K562 (cell line): ENCODE measurements around the gene PAX2. TPM values are rescaled to one million over a fixed set of nuclear protein-coding genes. Genes with fewer than 3 reads are reported as not detected.

Source experiments
- ATAC-seq: fragments of 200-7000 bp; cut with Tn5 transposase; 3 replicates; pipeline ENCODE4 v1.9.1; 2020; ENCODE audit warnings: moderate library complexity
- BruUV-seq: library from RNA; stranded (reverse); fragments of 400-500 nt; replicated peaks from 2 replicates; lab custom pipeline; 2021; lab: Mats Ljungman, UMichigan
- CTCF ChIA-PET: fragments of 300-600 bp; formaldehyde crosslinking; extraction: SDS; loops from one replicate; lab custom pipeline; 2021; ENCODE audit warnings: low intra/inter-chr PET ratio; lab: Yijun Ruan, JAX
- POLR2A ChIA-PET: fragments of 300-600, 350-650 bp; sonication (Branson Sonifier 250); formaldehyde crosslinking; extraction: SDS; loops from one replicate; lab custom pipeline; 2021; ENCODE audit warnings: antibody characterized with exemption, inconsistent platforms; lab: Yijun Ruan, JAX
- DNase-seq, 4 experiments: peaks; one replicate each; pipeline versions ENCODE4 v3.0.0 to v3.0.0-alpha.2; 2011 to 2018; ENCODE audit warnings: low spot score in 3 of 4, mixed read lengths in 3 of 4; ENCODE audit errors: extremely low read depth in 1 of 4
- FAIRE-seq: peaks from 2 replicates; lab custom pipeline; 2011; peaks lifted over from hg19 to GRCh38; lab: Jason Lieb, UNC
- H2AFZ ChIP-seq: 2 replicates; pipeline ENCODE4 v1.6.0; 2011; ENCODE audit warnings: low read depth, low read length, control low read depth, inconsistent platforms
- H3K27ac ChIP-seq: fragments of 200-600 bp; 3 replicates; pipeline ENCODE4 v1.8.0; 2011; ENCODE audit warnings: low read depth, mild to moderate bottlenecking, control low read depth, inconsistent platforms, low read length, moderate library complexity, mixed read lengths; ENCODE audit errors: extremely low read depth
- H3K27me3 ChIP-seq, 2 experiments: fragments of 300-600 bp in 1 of 2; 2 replicates in 1 of 2; 3 replicates in 1 of 2; pipeline versions ENCODE4 v1.6.0 to v1.8.0; 2011; ENCODE audit warnings: inconsistent platforms in 2 of 2, low read length in 2 of 2, mild to moderate bottlenecking in 1 of 2, mixed read lengths in 1 of 2, moderate library complexity in 1 of 2; ENCODE audit not compliant: control insufficient read depth in 2 of 2, insufficient read depth in 2 of 2
- H3K36me3 ChIP-seq: fragments of 300-600 bp; 3 replicates; pipeline ENCODE4 v1.8.0; 2011; ENCODE audit warnings: mild to moderate bottlenecking, low read length, inconsistent platforms; ENCODE audit not compliant: control insufficient read depth, insufficient read depth
- H3K4me1 ChIP-seq, 2 experiments: fragments of 200-600 bp in 1 of 2; replicated peaks in 1 of 2; 2 replicates in 1 of 2; 3 replicates in 1 of 2; pipeline versions ENCODE4 v1.5.1 to v1.8.0; 2011; ENCODE audit warnings: inconsistent platforms in 2 of 2, low read length in 2 of 2, mild to moderate bottlenecking in 1 of 2, mixed read lengths in 1 of 2, moderate library complexity in 1 of 2; ENCODE audit not compliant: control insufficient read depth in 2 of 2, insufficient read depth in 2 of 2
- H3K4me2 ChIP-seq: 2 replicates; pipeline ENCODE4 v1.6.1; 2011; ENCODE audit warnings: low read length, control low read depth, inconsistent platforms, mixed read lengths; ENCODE audit not compliant: insufficient read depth
- H3K4me3 ChIP-seq: fragments of 200-600 bp; sonication (generic), shearing (Covaris generic); 2 replicates; pipeline ENCODE4 v1.5.1; 2016; ENCODE audit warnings: control low read depth, inconsistent platforms
- H3K79me2 ChIP-seq: fragments of 200-600 bp; 3 replicates; pipeline ENCODE4 v1.8.0; 2011; ENCODE audit warnings: low read length, inconsistent platforms; ENCODE audit not compliant: control insufficient read depth, insufficient read depth
- H3K9ac ChIP-seq, 2 experiments: 2 replicates each; pipeline versions ENCODE4 v1.6.0 to v1.6.1; 2011; ENCODE audit warnings: low read depth in 2 of 2, low read length in 2 of 2, control low read depth in 1 of 2, inconsistent platforms in 1 of 2, mild to moderate bottlenecking in 1 of 2, mixed read lengths in 1 of 2; ENCODE audit not compliant: insufficient read depth in 1 of 2
- H3K9me1 ChIP-seq: one replicate; pipeline ENCODE4 v1.6.0; 2011; ENCODE audit warnings: inconsistent platforms, mild to moderate bottlenecking, low read length, moderate library complexity; ENCODE audit not compliant: control insufficient read depth, insufficient read depth
- H3K9me3 ChIP-seq: replicated peaks from 2 replicates; pipeline ENCODE4 v1.5.1; 2011; ENCODE audit warnings: low read depth, low read length, inconsistent platforms; ENCODE audit not compliant: control insufficient read depth, insufficient read depth
- H4K20me1 ChIP-seq: replicated peaks from 2 replicates; pipeline ENCODE4 v1.6.1; 2011; ENCODE audit warnings: low read length, inconsistent platforms, mixed read lengths; ENCODE audit not compliant: control insufficient read depth, insufficient read depth
- EGR1 ChIP-seq: fragments of 450-650 bp; conservative IDR thresholded peaks from 2 replicates; pipeline ENCODE4 v1.6.1; 2017; ENCODE audit warnings: mild to moderate bottlenecking
- GABPB1 ChIP-seq: sonication (generic); formaldehyde crosslinking; IDR thresholded peaks from 2 replicates; pipeline ENCODE4 v1.8.0; 2022; ENCODE audit warnings: mild to moderate bottlenecking, missing genetic modification reagents
- HMGN3 ChIP-seq: IDR thresholded peaks from 2 replicates; pipeline ENCODE4 v1.6.1; 2011; ENCODE audit warnings: borderline replicate concordance, low read depth, mild to moderate bottlenecking, mixed read lengths, low read length; ENCODE audit not compliant: insufficient read length; ENCODE audit errors: extremely low read depth
- LARP7 ChIP-seq: fragments of 450-650 bp; IDR thresholded peaks from 2 replicates; pipeline ENCODE4 v1.6.1; 2016
- MLLT1 ChIP-seq, 2 experiments: fragments of 450-650 bp; IDR thresholded peaks; 2 replicates each; pipeline ENCODE4 v1.6.1; 2016
- NR0B1 ChIP-seq: fragments of 450-650 bp; IDR thresholded peaks from one replicate; pipeline ENCODE4 v1.6.1; 2018; ENCODE audit warnings: mild to moderate bottlenecking, moderate library complexity; ENCODE audit not compliant: partially characterized antibody
- PHB2 ChIP-seq: fragments of 450-650 bp; IDR thresholded peaks from 2 replicates; pipeline ENCODE4 v1.6.1; 2017; ENCODE audit warnings: low read depth
- POU5F1 ChIP-seq: fragments of 150-350 bp; IDR thresholded peaks from 2 replicates; pipeline ENCODE4 v1.6.1; 2014; ENCODE audit warnings: borderline replicate concordance, low read length, low read depth, mild to moderate bottlenecking; ENCODE audit not compliant: partially characterized antibody
- SIN3A ChIP-seq, 2 experiments: fragments of 150-350 bp in 1 of 2; IDR thresholded peaks; 2 replicates each; pipeline ENCODE4 v1.6.1; 2011 to 2016; ENCODE audit warnings: borderline replicate concordance in 2 of 2, low read depth in 2 of 2, low read length in 2 of 2, mild to moderate bottlenecking in 2 of 2, moderate library complexity in 2 of 2; ENCODE audit not compliant: control insufficient read depth in 1 of 2
- SMC3 ChIP-seq: conservative IDR thresholded peaks from 2 replicates; pipeline ENCODE4 v1.6.1; 2011; ENCODE audit warnings: low read depth, low read length, improper control_type of control experiment; ENCODE audit not compliant: insufficient read depth
- ZNF124 ChIP-seq: sonication (generic); formaldehyde crosslinking; IDR thresholded peaks from 2 replicates; pipeline ENCODE4 v1.8.1; 2022; ENCODE audit warnings: missing genetic modification reagents
- ZNF280B ChIP-seq: fragments of 250-450 bp; sonication (Bioruptor Pico); IDR thresholded peaks from 2 replicates; pipeline ENCODE4 v1.5.1; 2021; ENCODE audit warnings: mild to moderate bottlenecking
- ZNF436 ChIP-seq: fragments of 250-450, 450-650 bp; sonication (Bioruptor Pico); formaldehyde crosslinking; IDR thresholded peaks from 2 replicates; pipeline ENCODE4 v1.7.0; 2020; ENCODE audit warnings: mild to moderate bottlenecking
- ZNF707 ChIP-seq: fragments of 250-450 bp; sonication (Bioruptor Pico); conservative IDR thresholded peaks from 2 replicates; pipeline ENCODE4 v1.8.0; 2022; ENCODE audit warnings: inconsistent platforms, mild to moderate bottlenecking, moderate library complexity
- ZNF717 ChIP-seq: fragments of 250-450 bp; sonication (Bioruptor Pico); IDR thresholded peaks from 2 replicates; pipeline ENCODE4 v1.5.0; 2021
- WGBS: fragments of 100-300 bp; shearing (Covaris generic); methylation state at CpG from one replicate; pipeline ENCODE4 v1.1.6; 2016; ENCODE audit warnings: low coverage, mixed read lengths; ENCODE audit not compliant: insufficient coverage; ENCODE audit errors: missing lambda C conversion rate; 5-methylcytosine and 5-hydroxymethylcytosine counted together
- in situ Hi-C: fragments of 300-500 bp; cut with MboI; formaldehyde crosslinking; loops from 4 replicates; pipeline ENCODE4 v1.15.0; 2018; ENCODE audit warnings: inconsistent platforms, mixed read lengths
- intact Hi-C: fragments of 100-400 bp; cut with micrococcal nuclease; formaldehyde crosslinking; loops from 2 replicates; pipeline ENCODE4 v1.14.2; 2022
- polyA plus RNA-seq, 8 experiments: library from polyadenylated mRNA; depleted of rRNA in 4 of 8; stranded (reverse) in 5 of 8; unstranded in 3 of 8; fragments of >200 nt; fragmentation: Nextera tagmentation in 2 of 8; fragmentation: Illumina TruSeq in 1 of 8; extraction: Ambion mirVana in 2 of 8; extraction: Trizol in 1 of 8; gene quantifications; 2 replicates each; pipeline versions ENCODE4 v1.2.1 to v1.2.3, GENCODE V29; 2011 to 2014; ENCODE audit warnings: inconsistent platforms in 1 of 8, missing spikeins in 1 of 8
- total RNA-seq, 7 experiments: library from RNA; depleted of rRNA in 6 of 7; stranded (reverse); fragments of >200 nt in 6 of 7; fragmentation: Illumina TruSeq in 2 of 7; extraction: Trizol in 2 of 7; gene quantifications; 2 replicates each; pipeline versions ENCODE4 v1.2.1 to v1.2.3, GENCODE V29; 2011 to 2021; ENCODE audit warnings: low replicate concordance in 1 of 7

PAX2 gene
- total and polyA plus RNA-seq, 9 of the 15 experiments (the other 6 are each of a cell fraction or from before 2014, with no cell fraction given) = not detected

GRCh38 chr10:100808876-100809275 lies 63.5 kb downstream of the PAX2 start (continued):
- no peak for TF ChIP-seq NR0B1

- H3K27me3 ChIP-seq = peaks cover 11 to 66% of the 10 kb centered on the region in 2 experiments; a peak in 4 of 5 replicates
- FAIRE-seq = no peak
- H3K79me2 ChIP-seq = no peaks in the 10 kb centered on the region
- H3K4me1 ChIP-seq = no peaks in the 10 kb centered on the region
- ChIA-PET POLR2A (interaction anchor here (0.7 to 1.5 kb wide), 2 partner anchors 13 to 32 kb away, joined by 3 read pairs; no protein-coding TSS in a partner anchor), CTCF (no interaction called here)
- H3K9me3 ChIP-seq = no peaks in the 10 kb centered on the region
- no peaks in the 10 kb centered on the region for H4K20me1 ChIP-seq
- no peak for DNase-seq
- no peak overlapping the region for H3K27ac ChIP-seq
- 3% methylated on average over 7 of the region's 14 CpGs for WGBS
- H3K36me3 ChIP-seq = no peaks in the 10 kb centered on the region
- no peak overlapping the region for H3K9ac ChIP-seq
- H3K4me2 ChIP-seq = no peak overlapping the region
- in situ Hi-C loops = no loop called here
- intact Hi-C loops = no loop called here
- no peaks in the 10 kb centered on the region for H3K9me1 ChIP-seq
- ATAC-seq = no peak
- H2AFZ ChIP-seq = no peak overlapping the region
- no peak overlapping the region for H3K4me3 ChIP-seq
- no TSS peak for BruUV-seq
- no peak for TF ChIP-seq LARP7
- no peak for TF ChIP-seq HMGN3
- TF ChIP-seq MLLT1 (IDR thresholded peaks at IDR 0.05) = no peak
- no peak for TF ChIP-seq ZNF280B (CRISPR knock-in tag)
- no peak for TF ChIP-seq ZNF124 (CRISPR knock-in tag)
- no peak for TF ChIP-seq GABPB1
- TF ChIP-seq EGR1 = no peak
- TF ChIP-seq SMC3 = no peak
- TF ChIP-seq ZNF717 = no peak
- TF ChIP-seq PHB2 = no peak
- TF ChIP-seq ZNF707 (CRISPR knock-in tag) = no peak
- TF ChIP-seq ZNF436 (CRISPR knock-in tag) = no peak
- TF ChIP-seq POU5F1 = no peak
- no peak for TF ChIP-seq SIN3A (IDR thresholded peaks at IDR 0.05; ENCODE audit: borderline replicate concordance in 2 of 2, control insufficient read depth in 1 of 2, low read depth in 2 of 2, low read length in 2 of 2)
These were observed 64.9 kb downstream of the PAX2 start for GRCh38 chr10:100810091-100810834.
